CD4-positive, alpha-beta T cell treated with Interferon alpha-2 for 1 hour (primary cell): Measurements from ENCODE around the gene PCDH8.

ENCODE experiments used
- DNase-seq, 2 donors: peaks; one replicate each; pipeline ENCODE4 v3.0.0-alpha.2; 2020 to 2022

The PCDH8 gene

GRCh38 chr13:52810526-52810925 lies 37.9 kb downstream of the PCDH8 start:
- DNase-seq = no peak

- no peak for DNase-seq
Observed at GRCh38 chr13:52810011-52810410, 38.4 kb downstream of the PCDH8 start.

- DNase-seq = peak; percentile 12 to 26
Observed at GRCh38 chr13:52809310-52809769, 39.1 kb downstream of the PCDH8 start.

- DNase-seq = no peak
Observed at GRCh38 chr13:52808842-52809219, 39.6 kb downstream of the PCDH8 start.

GRCh38 chr13:52806029-52806428 lies 42.4 kb downstream of the PCDH8 start:
- no peak for DNase-seq

- DNase-seq = no peak
Observed at GRCh38 chr13:52804202-52804641, 44.2 kb downstream of the PCDH8 start.

- no peak for DNase-seq
Observed at GRCh38 chr13:52800856-52801255, 47.6 kb downstream of the PCDH8 start.

GRCh38 chr13:52798770-52799430 lies 49.5 kb downstream of the PCDH8 start:
- DNase-seq = no peak

- DNase-seq = no peak
Observed at GRCh38 chr13:52797176-52797575, 51.3 kb downstream of the PCDH8 start.

GRCh38 chr13:52794589-52794988 lies 53.9 kb downstream of the PCDH8 start:
- DNase-seq = no peak

GRCh38 chr13:52793515-52794061 lies 54.9 kb downstream of the PCDH8 start:
- DNase-seq = no peak
